Measurements from ENCODE around the gene RAMP1.

Gene RAMP1

DNA sequence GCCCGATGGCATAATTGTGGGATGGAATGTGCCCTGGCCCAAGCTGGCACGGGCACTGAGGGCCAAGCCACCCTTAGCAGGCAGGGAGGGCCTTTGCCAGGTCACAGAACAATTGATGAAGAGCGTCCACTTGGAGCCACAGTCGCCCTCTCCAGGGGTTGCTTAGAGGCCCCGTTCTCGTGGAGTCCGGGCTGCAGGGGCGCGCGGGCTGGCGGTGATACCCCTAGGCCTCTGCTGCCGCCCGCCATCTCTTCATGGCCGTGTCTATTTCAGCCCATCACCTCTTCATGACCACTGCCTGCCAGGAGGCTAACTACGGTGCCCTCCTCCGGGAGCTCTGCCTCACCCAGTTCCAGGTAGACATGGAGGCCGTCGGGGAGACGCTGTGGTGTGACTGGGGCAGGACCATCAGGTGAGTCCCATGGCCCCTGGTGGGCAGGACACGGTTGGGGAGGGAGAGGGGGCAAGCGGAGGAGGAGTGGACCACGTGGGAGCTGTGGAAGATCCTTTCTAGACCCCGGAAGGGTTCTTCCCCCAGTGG, 17.6 kb downstream of the RAMP1 start:
- no peak for TF ChIP-seq CTCF (IDR thresholded peaks at IDR 0.05; ENCODE audit: borderline replicate concordance, insufficient read depth, low read depth, low read length)

GRCh38 chr2:237877576-237878307, 18.3 kb downstream of the RAMP1 start:
- TF ChIP-seq CTCF (IDR thresholded peaks at IDR 0.05; ENCODE audit: borderline replicate concordance, insufficient read depth, low read depth, low read length): no peak
- no peak overlapping the region for H3K4me3 ChIP-seq (ENCODE audit: low read depth, low read length)

More for the DNA sequence above, 17.6 kb downstream of the RAMP1 start:
- H3K4me3 ChIP-seq (ENCODE audit: low read depth, low read length): no peak overlapping the region

GRCh38 chr2:237878321-237879057, 19.1 kb downstream of the RAMP1 start:
- no peak for TF ChIP-seq CTCF (IDR thresholded peaks at IDR 0.05; ENCODE audit: borderline replicate concordance, insufficient read depth, low read depth, low read length)
- no peak overlapping the region for H3K4me3 ChIP-seq (ENCODE audit: low read depth, low read length)

GRCh38 chr2:237879058-237879430, 19.6 kb downstream of the RAMP1 start:
- no peak overlapping the region for H3K4me3 ChIP-seq (ENCODE audit: low read depth, low read length)
- TF ChIP-seq CTCF (IDR thresholded peaks at IDR 0.05; ENCODE audit: borderline replicate concordance, insufficient read depth, low read depth, low read length): no peak

DNA sequence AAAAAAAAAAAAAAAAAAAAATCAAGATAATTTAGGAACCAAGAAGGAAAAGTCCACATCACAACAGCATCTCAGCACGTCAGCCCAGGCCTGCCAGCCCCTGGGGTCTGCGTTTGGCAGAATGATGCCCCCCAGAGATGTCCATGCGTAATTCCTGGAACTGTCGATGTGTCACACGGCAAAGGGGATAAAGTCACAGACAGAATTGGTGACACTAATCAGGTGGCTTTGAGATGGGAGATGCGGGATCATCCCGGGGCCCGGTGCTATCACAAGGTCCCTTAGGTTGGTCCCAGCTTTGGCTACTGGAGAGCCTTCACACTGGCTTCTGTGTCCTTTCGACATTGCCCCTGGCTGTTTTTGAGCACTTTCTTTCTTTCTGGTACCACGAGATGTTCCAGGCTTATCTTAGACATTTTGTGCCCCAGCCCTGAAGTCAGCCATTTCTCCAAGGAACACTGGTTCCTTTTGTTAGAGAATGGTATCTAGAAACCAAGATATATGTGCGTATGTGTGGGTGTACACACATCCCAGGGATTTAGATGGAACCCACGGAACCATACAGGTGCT, 20.7 kb downstream of the RAMP1 start:
- no peak overlapping the region for H3K4me3 ChIP-seq (ENCODE audit: low read depth, low read length)
- TF ChIP-seq CTCF (IDR thresholded peaks at IDR 0.05; ENCODE audit: borderline replicate concordance, insufficient read depth, low read depth, low read length): no peak

- no peak overlapping the region for H3K4me3 ChIP-seq (ENCODE audit: low read depth, low read length)
- no peak for TF ChIP-seq CTCF (IDR thresholded peaks at IDR 0.05; ENCODE audit: borderline replicate concordance, insufficient read depth, low read depth, low read length)
These were observed 23.4 kb downstream of the RAMP1 start for GRCh38 chr2:237882510-237883481.
